Astrocyte (in vitro differentiated cells and primary cell): ENCODE measurements around the gene EVC2. TPM values are rescaled to one million over a fixed set of nuclear protein-coding genes. Genes with fewer than 3 reads are reported as not detected.
"Not testable (repeated sequence)": the region's sequence is repeated elsewhere in the genome, so short reads cannot be mapped to it uniquely, and the experiment has no call there.

ENCODE experiments used
- DNase-seq: peaks from one replicate; pipeline ENCODE4 v3.0.0-alpha.2; 2010; ENCODE audit warnings: low read depth
- FAIRE-seq: peaks from 2 replicates; lab custom pipeline; 2011; peaks lifted over from hg19 to GRCh38; lab: Jason Lieb, UNC
- H2AFZ ChIP-seq: 2 replicates; pipeline ENCODE4 v1.6.0; 2012; ENCODE audit warnings: low read depth, low read length, inconsistent platforms
- H3K27ac ChIP-seq: 2 replicates; pipeline ENCODE4 v1.5.1; 2011; ENCODE audit warnings: low read depth, low read length, inconsistent platforms
- H3K27me3 ChIP-seq: 2 replicates; pipeline ENCODE4 v1.6.0; 2011; ENCODE audit warnings: low read length, inconsistent platforms; ENCODE audit not compliant: insufficient read depth
- H3K36me3 ChIP-seq: 2 replicates; pipeline ENCODE4 v1.5.1; 2011; ENCODE audit warnings: low read length, inconsistent platforms; ENCODE audit not compliant: insufficient read depth
- H3K4me1 ChIP-seq: 2 replicates; pipeline ENCODE4 v1.5.1; 2011; ENCODE audit warnings: low read length, inconsistent platforms; ENCODE audit not compliant: insufficient read depth
- H3K4me2 ChIP-seq: 2 replicates; pipeline ENCODE4 v1.6.0; 2012; ENCODE audit warnings: low read length, inconsistent platforms
- H3K4me3 ChIP-seq: 2 replicates; pipeline ENCODE4 v1.5.1; 2011; ENCODE audit warnings: low read depth, mild to moderate bottlenecking, low read length, inconsistent platforms; ENCODE audit not compliant: insufficient read depth
- H3K79me2 ChIP-seq: 2 replicates; pipeline ENCODE4 v1.6.0; 2012; ENCODE audit warnings: mild to moderate bottlenecking, low read length, inconsistent platforms; ENCODE audit not compliant: insufficient read depth
- H3K9ac ChIP-seq: 2 replicates; pipeline ENCODE4 v1.6.0; 2012; ENCODE audit warnings: mild to moderate bottlenecking, low read length, inconsistent platforms
- H3K9me3 ChIP-seq: 2 replicates; pipeline ENCODE4 v1.5.1; 2012; ENCODE audit warnings: low read depth, mild to moderate bottlenecking, low read length, inconsistent platforms; ENCODE audit not compliant: insufficient read depth
- H4K20me1 ChIP-seq: 2 replicates; pipeline ENCODE4 v1.6.0; 2012; ENCODE audit warnings: low read length, inconsistent platforms; ENCODE audit not compliant: insufficient read depth
- H3K27ac Mint-ChIP-seq: one replicate; pipeline ENCODE4 v1.8.0; 2021; ENCODE audit warnings: mild to moderate bottlenecking, mixed read lengths; ENCODE audit not compliant: unreplicated experiment
- H3K27me3 Mint-ChIP-seq: one replicate; pipeline ENCODE4 v1.8.0; 2021; ENCODE audit warnings: low read depth, mixed read lengths; ENCODE audit not compliant: unreplicated experiment
- H3K36me3 Mint-ChIP-seq: one replicate; pipeline ENCODE4 v1.8.0; 2021; ENCODE audit warnings: low read depth, mixed read lengths; ENCODE audit not compliant: unreplicated experiment
- H3K4me1 Mint-ChIP-seq: one replicate; pipeline ENCODE4 v1.8.0; 2021; ENCODE audit warnings: low read depth, mixed read lengths; ENCODE audit not compliant: unreplicated experiment
- H3K4me3 Mint-ChIP-seq: one replicate; pipeline ENCODE4 v1.8.0; 2021; ENCODE audit warnings: mild to moderate bottlenecking, moderate library complexity, mixed read lengths; ENCODE audit not compliant: unreplicated experiment
- H3K9me3 Mint-ChIP-seq: one replicate; pipeline ENCODE4 v1.8.0; 2021; ENCODE audit warnings: mild to moderate bottlenecking, mixed read lengths; ENCODE audit not compliant: unreplicated experiment
- CTCF ChIP-seq: IDR thresholded peaks from 2 replicates; pipeline ENCODE4 v1.5.1; 2011; ENCODE audit warnings: low read depth, mild to moderate bottlenecking, inconsistent platforms, low read length, moderate library complexity; ENCODE audit not compliant: insufficient read depth
- EZH2 ChIP-seq: IDR thresholded peaks from 2 replicates; pipeline ENCODE4 v1.6.1; 2012; ENCODE audit warnings: mild to moderate bottlenecking, low read length, inconsistent platforms; ENCODE audit not compliant: insufficient read depth
- total RNA-seq: library from RNA; stranded (reverse); gene quantifications from 2 replicates; pipeline ENCODE4 v1.2.1, GENCODE V29; 2021

The EVC2 gene
- total RNA-seq, 1 donor from 2014 or later = 3.3 TPM

GRCh38 chr4:5732158-5732557 lies 23.8 kb upstream of the EVC2 start:
- Histone ChIP-seq H3K9me3 (no peaks in the 10 kb centered on the region), H3K27ac (no peak overlapping the region), H3K27me3 (no peaks in the 10 kb centered on the region), H3K79me2 (peaks cover 31% of the 10 kb centered on the region), H3K9ac (no peak overlapping the region), H2AFZ (no peak overlapping the region), H3K36me3 (peaks cover 54% of the 10 kb centered on the region), H4K20me1 (peaks cover 45% of the 10 kb centered on the region), H3K4me3 (no peak overlapping the region), H3K4me1 (no peaks in the 10 kb centered on the region), H3K4me2 (no peak overlapping the region)
- Mint-ChIP-seq H3K4me1 (peaks cover 6% of the 10 kb centered on the region), H3K9me3 (peaks cover 3% of the 10 kb centered on the region), H3K36me3 (peaks cover 29% of the 10 kb centered on the region), H3K27me3 (no peaks in the 10 kb centered on the region), H3K27ac (no peak overlapping the region), H3K4me3 (no peak overlapping the region)
- TF ChIP-seq CTCF (no peak), EZH2 (no peak)
- FAIRE-seq = no peak
- no peak for DNase-seq

GRCh38 chr4:5730993-5731990 lies 22.9 kb upstream of the EVC2 start:
- Mint-ChIP-seq H3K36me3 (peaks cover 27% of the 10 kb centered on the region), H3K27me3 (no peaks in the 10 kb centered on the region), H3K9me3 (peaks cover 3% of the 10 kb centered on the region), H3K4me3 (no peak overlapping the region), H3K27ac (no peak overlapping the region), H3K4me1 (peaks cover 6% of the 10 kb centered on the region)
- Histone ChIP-seq H2AFZ (no peak overlapping the region), H4K20me1 (peaks cover 45% of the 10 kb centered on the region), H3K79me2 (peaks cover 33% of the 10 kb centered on the region), H3K9ac (no peak overlapping the region), H3K9me3 (no peaks in the 10 kb centered on the region), H3K27me3 (no peaks in the 10 kb centered on the region), H3K4me2 (no peak overlapping the region), H3K4me3 (no peak overlapping the region), H3K36me3 (peaks cover 54% of the 10 kb centered on the region), H3K4me1 (no peaks in the 10 kb centered on the region), H3K27ac (no peak overlapping the region)
- TF ChIP-seq EZH2 = no peak
- TF ChIP-seq CTCF = no peak
- FAIRE-seq (no peak), DNase-seq (no peak)

GRCh38 chr4:5730436-5730835 lies 22.1 kb upstream of the EVC2 start:
- H2AFZ ChIP-seq = no peak overlapping the region
- Mint-ChIP-seq H3K27ac (no peak overlapping the region), H3K9me3 (peaks cover 3% of the 10 kb centered on the region), H3K36me3 (peaks cover 36% of the 10 kb centered on the region), H3K4me1 (peaks cover 6% of the 10 kb centered on the region), H3K27me3 (no peaks in the 10 kb centered on the region), H3K4me3 (no peak overlapping the region)
- H3K79me2 ChIP-seq = peaks cover 41% of the 10 kb centered on the region
- H3K4me1 ChIP-seq = no peaks in the 10 kb centered on the region
- FAIRE-seq (no peak), DNase-seq (no peak)
- H3K4me2 ChIP-seq = no peak overlapping the region
- no peak overlapping the region for H3K4me3 ChIP-seq
- TF ChIP-seq EZH2 = no peak
- no peak for TF ChIP-seq CTCF
- no peaks in the 10 kb centered on the region for H3K27me3 ChIP-seq
- no peak overlapping the region for H3K27ac ChIP-seq
- H3K9ac ChIP-seq = no peak overlapping the region
- peaks cover 54% of the 10 kb centered on the region for H4K20me1 ChIP-seq
- H3K36me3 ChIP-seq = peaks cover 52% of the 10 kb centered on the region
- no peaks in the 10 kb centered on the region for H3K9me3 ChIP-seq

- H3K36me3 Mint-ChIP-seq = peaks cover 34% of the 10 kb centered on the region
- peaks cover 14% of the 10 kb centered on the region for H3K4me1 Mint-ChIP-seq
- H3K9ac ChIP-seq, H3K27ac ChIP-seq, FAIRE-seq, H3K9me3 ChIP-seq, H3K4me3 Mint-ChIP-seq, H3K4me1 ChIP-seq, H2AFZ ChIP-seq, H3K27me3 ChIP-seq, DNase-seq, H3K27ac Mint-ChIP-seq, H3K9me3 Mint-ChIP-seq, H3K27me3 Mint-ChIP-seq, H3K4me3 ChIP-seq, H3K4me2 ChIP-seq: not testable (repeated sequence)
- Histone ChIP-seq H3K36me3 (peaks cover 39% of the 10 kb centered on the region), H3K79me2 (peaks cover 61% of the 10 kb centered on the region), H4K20me1 (peaks cover 69% of the 10 kb centered on the region)
These were observed 20.1 kb upstream of the EVC2 start for GRCh38 chr4:5728412-5728811.
